PC-9 (cell line): Measurements from ENCODE around the gene STX16.

Experiments used
- CTCF ChIP-seq: fragments of 200-600 bp; sonication (generic); conservative IDR thresholded peaks from 2 replicates; pipeline ENCODE4 v1.6.1; 2017; ENCODE audit warnings: mixed run types, antibody characterized with exemption, mild to moderate bottlenecking, moderate library complexity
- EZH2 ChIP-seq: fragments of 200-600 bp; sonication (generic); IDR thresholded peaks from 2 replicates; pipeline ENCODE4 v1.8.0; 2017; ENCODE audit warnings: antibody characterized with exemption, low read depth

GRCh38 chr20:58703765-58704371 is 52.8 kb downstream of the STX16 start:
- no peak for TF ChIP-seq CTCF
- no peak for TF ChIP-seq EZH2
